Measurements from ENCODE around the gene SPEG. TPM values are rescaled to one million over a fixed set of nuclear protein-coding genes. Genes with fewer than 3 reads are reported as not detected.

The SPEG gene
- total and polyA plus RNA-seq, 9 donors = 66.5 to 177 (median 146) TPM

GRCh38 chr2:219448099-219448775 lies 13.6 kb downstream of the SPEG start:
- no peak overlapping the region for H3K4me3 ChIP-seq (ENCODE audit: low read length)
- no peak for DNase-seq
- H3K4me1 ChIP-seq (ENCODE audit: control insufficient read depth, insufficient read depth, low read length) = peaks cover 75% of the 10 kb centered on the region
- H3K36me3 ChIP-seq (ENCODE audit: control insufficient read depth, insufficient read depth, low read length) = peaks cover 42% of the 10 kb centered on the region
- H3K27ac ChIP-seq (ENCODE audit: low read length) = no peak overlapping the region
- H3K27me3 ChIP-seq (ENCODE audit: control insufficient read depth, insufficient read depth, low read length) = peaks cover 23% of the 10 kb centered on the region
- H3K9me3 ChIP-seq (replicated peaks; ENCODE audit: control insufficient read depth, low read depth, low read length) = no peaks in the 10 kb centered on the region
- 45% methylated on average over 88 of the region's 88 CpGs for WGBS (ENCODE audit: insufficient coverage)

- Histone ChIP-seq H3K27me3 (ENCODE audit: control insufficient read depth, insufficient read depth, low read length) (peaks cover 24% of the 10 kb centered on the region), H3K27ac (ENCODE audit: low read length) (no peak overlapping the region)
- 46% methylated on average over 51 of the region's 51 CpGs for WGBS (ENCODE audit: insufficient coverage)
Observed at GRCh38 chr2:219448776-219449341, 14.2 kb downstream of the SPEG start.

GRCh38 chr2:219449609-219450008 lies 15.0 kb downstream of the SPEG start:
- Histone ChIP-seq H3K36me3 (ENCODE audit: control insufficient read depth, insufficient read depth, low read length) (peaks cover 44% of the 10 kb centered on the region), H3K27ac (ENCODE audit: low read length) (no peak overlapping the region), H3K27me3 (ENCODE audit: control insufficient read depth, insufficient read depth, low read length) (peaks cover 22% of the 10 kb centered on the region), H3K4me3 (ENCODE audit: low read length) (no peak overlapping the region), H3K9me3 (replicated peaks; ENCODE audit: control insufficient read depth, low read depth, low read length) (no peaks in the 10 kb centered on the region), H3K4me1 (ENCODE audit: control insufficient read depth, insufficient read depth, low read length) (peaks cover 75% of the 10 kb centered on the region)
- DNase-seq = no peak
- 81% methylated on average over 4 of the region's 5 CpGs for WGBS (ENCODE audit: insufficient coverage)

More at GRCh38 chr2:219448776-219449341, 14.2 kb downstream of the SPEG start:
- Histone ChIP-seq H3K4me3 (ENCODE audit: low read length) (no peak overlapping the region), H3K9me3 (replicated peaks; ENCODE audit: control insufficient read depth, low read depth, low read length) (no peaks in the 10 kb centered on the region), H3K4me1 (ENCODE audit: control insufficient read depth, insufficient read depth, low read length) (peaks cover 75% of the 10 kb centered on the region), H3K36me3 (ENCODE audit: control insufficient read depth, insufficient read depth, low read length) (peaks cover 41% of the 10 kb centered on the region)
- no peak for DNase-seq

GRCh38 chr2:219451661-219452360 lies 17.2 kb downstream of the SPEG start:
- no peak overlapping the region for H3K4me3 ChIP-seq (ENCODE audit: low read length)
- peaks cover 55% of the 10 kb centered on the region for H3K36me3 ChIP-seq (ENCODE audit: control insufficient read depth, insufficient read depth, low read length)
- peak overlapping the region; percentile 81 for H3K27ac ChIP-seq (ENCODE audit: low read length)
- peaks cover 17% of the 10 kb centered on the region for H3K27me3 ChIP-seq (ENCODE audit: control insufficient read depth, insufficient read depth, low read length)
- no peaks in the 10 kb centered on the region for H3K9me3 ChIP-seq (replicated peaks; ENCODE audit: control insufficient read depth, low read depth, low read length)
- peaks cover 59% of the 10 kb centered on the region for H3K4me1 ChIP-seq (ENCODE audit: control insufficient read depth, insufficient read depth, low read length)
- WGBS (ENCODE audit: insufficient coverage) = 68% methylated on average over 14 of the region's 18 CpGs
- peak; percentile 48 for DNase-seq

- H3K36me3 ChIP-seq (ENCODE audit: control insufficient read depth, insufficient read depth, low read length) = peaks cover 62% of the 10 kb centered on the region
- WGBS (ENCODE audit: insufficient coverage) = 55% methylated on average over 19 of the region's 23 CpGs
- no peak overlapping the region for H3K4me3 ChIP-seq (ENCODE audit: low read length)
- DNase-seq = peak; percentile 72
- H3K27ac ChIP-seq (ENCODE audit: low read length) = peak overlapping the region; percentile 81
- peaks cover 60% of the 10 kb centered on the region for H3K4me1 ChIP-seq (ENCODE audit: control insufficient read depth, insufficient read depth, low read length)
- no peaks in the 10 kb centered on the region for H3K9me3 ChIP-seq (replicated peaks; ENCODE audit: control insufficient read depth, low read depth, low read length)
- peaks cover 16% of the 10 kb centered on the region for H3K27me3 ChIP-seq (ENCODE audit: control insufficient read depth, insufficient read depth, low read length)
Observed at GRCh38 chr2:219452361-219453317, 18.0 kb downstream of the SPEG start.

GRCh38 chr2:219453671-219454590 lies 19.3 kb downstream of the SPEG start:
- Histone ChIP-seq H3K36me3 (ENCODE audit: control insufficient read depth, insufficient read depth, low read length) (peaks cover 74% of the 10 kb centered on the region), H3K27me3 (ENCODE audit: control insufficient read depth, insufficient read depth, low read length) (peaks cover 13% of the 10 kb centered on the region), H3K27ac (ENCODE audit: low read length) (peak overlapping the region; percentile 81), H3K4me1 (ENCODE audit: control insufficient read depth, insufficient read depth, low read length) (peaks cover 70% of the 10 kb centered on the region), H3K4me3 (ENCODE audit: low read length) (no peak overlapping the region), H3K9me3 (replicated peaks; ENCODE audit: control insufficient read depth, low read depth, low read length) (no peaks in the 10 kb centered on the region)
- DNase-seq = peak; percentile 79
- no CpG with 5 or more reads among the region's 10 CpGs for WGBS (ENCODE audit: insufficient coverage)

GRCh38 chr2:219455581-219455980 lies 20.9 kb downstream of the SPEG start:
- peaks cover 61% of the 10 kb centered on the region for H3K36me3 ChIP-seq (ENCODE audit: control insufficient read depth, insufficient read depth, low read length)
- no peak overlapping the region for H3K27ac ChIP-seq (ENCODE audit: low read length)
- DNase-seq = no peak
- H3K4me3 ChIP-seq (ENCODE audit: low read length) = no peak overlapping the region
- no CpG with 5 or more reads among the region's 6 CpGs for WGBS (ENCODE audit: insufficient coverage)
- no peaks in the 10 kb centered on the region for H3K9me3 ChIP-seq (replicated peaks; ENCODE audit: control insufficient read depth, low read depth, low read length)
- H3K27me3 ChIP-seq (ENCODE audit: control insufficient read depth, insufficient read depth, low read length) = peaks cover 4% of the 10 kb centered on the region
- peaks cover 79% of the 10 kb centered on the region for H3K4me1 ChIP-seq (ENCODE audit: control insufficient read depth, insufficient read depth, low read length)

- Histone ChIP-seq H3K4me3 (ENCODE audit: low read length) (no peak overlapping the region), H3K9me3 (replicated peaks; ENCODE audit: control insufficient read depth, low read depth, low read length) (no peaks in the 10 kb centered on the region), H3K36me3 (ENCODE audit: control insufficient read depth, insufficient read depth, low read length) (peaks cover 62% of the 10 kb centered on the region), H3K27ac (ENCODE audit: low read length) (peak overlapping the region; percentile 51), H3K4me1 (ENCODE audit: control insufficient read depth, insufficient read depth, low read length) (peaks cover 68% of the 10 kb centered on the region), H3K27me3 (ENCODE audit: control insufficient read depth, insufficient read depth, low read length) (peaks cover 4% of the 10 kb centered on the region)
- DNase-seq = no peak
- 69% methylated on average over 3 of the region's 5 CpGs for whole genome bisulfite sequencing (ENCODE audit: insufficient coverage)
Observed at GRCh38 chr2:219457784-219458369, 23.2 kb downstream of the SPEG start.

GRCh38 chr2:219458996-219459395 lies 24.4 kb downstream of the SPEG start:
- Histone ChIP-seq H3K4me3 (ENCODE audit: low read length) (no peak overlapping the region), H3K9me3 (replicated peaks; ENCODE audit: control insufficient read depth, low read depth, low read length) (no peaks in the 10 kb centered on the region), H3K36me3 (ENCODE audit: control insufficient read depth, insufficient read depth, low read length) (peaks cover 61% of the 10 kb centered on the region), H3K4me1 (ENCODE audit: control insufficient read depth, insufficient read depth, low read length) (peaks cover 57% of the 10 kb centered on the region), H3K27me3 (ENCODE audit: control insufficient read depth, insufficient read depth, low read length) (no peaks in the 10 kb centered on the region), H3K27ac (ENCODE audit: low read length) (peak overlapping the region; percentile 88)
- WGBS (ENCODE audit: insufficient coverage) = 79% methylated on average over 2 of the region's 8 CpGs
- no peak for DNase-seq

Measured in muscle of leg (tissue), 11 donors.